ENCODE data around the gene SDCCAG8. TPM values are rescaled to one million over a fixed set of nuclear protein-coding genes. Genes with fewer than 3 reads are reported as not detected.

Gene SDCCAG8
- total RNA-seq, 1 experiment from 2014 or later, result 14.0 TPM

DNA sequence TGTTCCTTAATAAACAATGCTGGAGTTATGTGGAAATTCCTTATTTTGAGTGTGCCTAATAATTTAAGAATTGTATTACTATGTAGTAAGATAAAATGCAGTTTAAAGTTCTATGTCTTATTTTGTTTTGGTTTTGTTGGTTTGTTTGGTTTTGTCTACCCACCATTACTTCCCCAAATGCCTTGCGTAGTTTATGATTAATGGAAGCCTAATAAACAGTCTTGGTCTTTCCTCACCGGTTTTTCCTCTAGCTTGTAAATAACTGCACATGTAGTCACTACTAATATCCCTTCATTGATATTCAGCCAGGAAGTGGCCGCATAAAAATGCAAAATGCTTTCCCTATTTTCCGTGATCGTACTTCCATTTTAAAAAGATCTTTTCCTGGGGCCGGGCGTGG lies 2.9 kb downstream of the SDCCAG8 start:
- Histone ChIP-seq H3K4me1 (ENCODE audit: control insufficient read depth, insufficient read depth, low read length) (peaks cover 13% of the 10 kb centered on the region; the same call in 1 of the 2 replicates), H3K27ac (ENCODE audit: low read length) (no peak overlapping the region), H3K9me3 (ENCODE audit: control insufficient read depth, insufficient read depth, low read depth, low read length) (no peaks in the 10 kb centered on the region), H3K36me3 (ENCODE audit: control insufficient read depth, insufficient read depth, low read length) (peaks cover 4% of the 10 kb centered on the region; the same call in 1 of the 2 replicates), H3K4me3 (ENCODE audit: low read depth in 2 of 2, low read length in 2 of 2) (no peak overlapping the region), H3K27me3 (ENCODE audit: control insufficient read depth, insufficient read depth, low read length) (no peaks in the 10 kb centered on the region)
- ATAC-seq, result no peak
- in situ Hi-C loops (cut with HindIII; ENCODE audit: low pct_unique_long_range_greater_than_20kb, low sequenced_read_pairs), result no loop called here
- BruUV-seq (replicated peaks), result no TSS peak
- no peak for DNase-seq (ENCODE audit: low read depth, low spot score)
- ChIA-PET POLR2A (no interaction called here), CTCF (interaction anchor here (0.6 kb wide), 1 partner anchor 25 kb away, joined by 3 read pairs; no protein-coding TSS in a partner anchor)
- intact Hi-C loops (cut with micrococcal nuclease; ENCODE audit: unreplicated experiment), result no loop called here
- TF ChIP-seq, protein P1, sequence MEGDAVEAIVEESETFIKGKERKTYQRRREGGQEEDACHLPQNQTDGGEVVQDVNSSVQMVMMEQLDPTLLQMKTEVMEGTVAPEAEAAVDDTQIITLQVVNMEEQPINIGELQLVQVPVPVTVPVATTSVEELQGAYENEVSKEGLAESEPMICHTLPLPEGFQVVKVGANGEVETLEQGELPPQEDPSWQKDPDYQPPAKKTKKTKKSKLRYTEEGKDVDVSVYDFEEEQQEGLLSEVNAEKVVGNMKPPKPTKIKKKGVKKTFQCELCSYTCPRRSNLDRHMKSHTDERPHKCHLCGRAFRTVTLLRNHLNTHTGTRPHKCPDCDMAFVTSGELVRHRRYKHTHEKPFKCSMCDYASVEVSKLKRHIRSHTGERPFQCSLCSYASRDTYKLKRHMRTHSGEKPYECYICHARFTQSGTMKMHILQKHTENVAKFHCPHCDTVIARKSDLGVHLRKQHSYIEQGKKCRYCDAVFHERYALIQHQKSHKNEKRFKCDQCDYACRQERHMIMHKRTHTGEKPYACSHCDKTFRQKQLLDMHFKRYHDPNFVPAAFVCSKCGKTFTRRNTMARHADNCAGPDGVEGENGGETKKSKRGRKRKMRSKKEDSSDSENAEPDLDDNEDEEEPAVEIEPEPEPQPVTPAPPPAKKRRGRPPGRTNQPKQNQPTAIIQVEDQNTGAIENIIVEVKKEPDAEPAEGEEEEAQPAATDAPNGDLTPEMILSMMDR (IDR thresholded peaks at IDR 0.05), result no peak
- TF ChIP-seq SIN3A (IDR thresholded peaks at IDR 0.05; ENCODE audit: borderline replicate concordance, insufficient read depth, low read depth, low read length), result no peak
- no peak for TF ChIP-seq POLR2AphosphoS5 (IDR thresholded peaks at IDR 0.05; ENCODE audit: low read depth, low read length)
- TF ChIP-seq TCF7L2 (IDR thresholded peaks at IDR 0.05; ENCODE audit: low read depth, low read length), result no peak
- TF ChIP-seq, protein P2, sequence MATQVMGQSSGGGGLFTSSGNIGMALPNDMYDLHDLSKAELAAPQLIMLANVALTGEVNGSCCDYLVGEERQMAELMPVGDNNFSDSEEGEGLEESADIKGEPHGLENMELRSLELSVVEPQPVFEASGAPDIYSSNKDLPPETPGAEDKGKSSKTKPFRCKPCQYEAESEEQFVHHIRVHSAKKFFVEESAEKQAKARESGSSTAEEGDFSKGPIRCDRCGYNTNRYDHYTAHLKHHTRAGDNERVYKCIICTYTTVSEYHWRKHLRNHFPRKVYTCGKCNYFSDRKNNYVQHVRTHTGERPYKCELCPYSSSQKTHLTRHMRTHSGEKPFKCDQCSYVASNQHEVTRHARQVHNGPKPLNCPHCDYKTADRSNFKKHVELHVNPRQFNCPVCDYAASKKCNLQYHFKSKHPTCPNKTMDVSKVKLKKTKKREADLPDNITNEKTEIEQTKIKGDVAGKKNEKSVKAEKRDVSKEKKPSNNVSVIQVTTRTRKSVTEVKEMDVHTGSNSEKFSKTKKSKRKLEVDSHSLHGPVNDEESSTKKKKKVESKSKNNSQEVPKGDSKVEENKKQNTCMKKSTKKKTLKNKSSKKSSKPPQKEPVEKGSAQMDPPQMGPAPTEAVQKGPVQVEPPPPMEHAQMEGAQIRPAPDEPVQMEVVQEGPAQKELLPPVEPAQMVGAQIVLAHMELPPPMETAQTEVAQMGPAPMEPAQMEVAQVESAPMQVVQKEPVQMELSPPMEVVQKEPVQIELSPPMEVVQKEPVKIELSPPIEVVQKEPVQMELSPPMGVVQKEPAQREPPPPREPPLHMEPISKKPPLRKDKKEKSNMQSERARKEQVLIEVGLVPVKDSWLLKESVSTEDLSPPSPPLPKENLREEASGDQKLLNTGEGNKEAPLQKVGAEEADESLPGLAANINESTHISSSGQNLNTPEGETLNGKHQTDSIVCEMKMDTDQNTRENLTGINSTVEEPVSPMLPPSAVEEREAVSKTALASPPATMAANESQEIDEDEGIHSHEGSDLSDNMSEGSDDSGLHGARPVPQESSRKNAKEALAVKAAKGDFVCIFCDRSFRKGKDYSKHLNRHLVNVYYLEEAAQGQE (IDR thresholded peaks at IDR 0.05; ENCODE audit: insufficient read depth in 1 of 2, low read depth in 2 of 2, low read length in 1 of 2), result no peak

DNA sequence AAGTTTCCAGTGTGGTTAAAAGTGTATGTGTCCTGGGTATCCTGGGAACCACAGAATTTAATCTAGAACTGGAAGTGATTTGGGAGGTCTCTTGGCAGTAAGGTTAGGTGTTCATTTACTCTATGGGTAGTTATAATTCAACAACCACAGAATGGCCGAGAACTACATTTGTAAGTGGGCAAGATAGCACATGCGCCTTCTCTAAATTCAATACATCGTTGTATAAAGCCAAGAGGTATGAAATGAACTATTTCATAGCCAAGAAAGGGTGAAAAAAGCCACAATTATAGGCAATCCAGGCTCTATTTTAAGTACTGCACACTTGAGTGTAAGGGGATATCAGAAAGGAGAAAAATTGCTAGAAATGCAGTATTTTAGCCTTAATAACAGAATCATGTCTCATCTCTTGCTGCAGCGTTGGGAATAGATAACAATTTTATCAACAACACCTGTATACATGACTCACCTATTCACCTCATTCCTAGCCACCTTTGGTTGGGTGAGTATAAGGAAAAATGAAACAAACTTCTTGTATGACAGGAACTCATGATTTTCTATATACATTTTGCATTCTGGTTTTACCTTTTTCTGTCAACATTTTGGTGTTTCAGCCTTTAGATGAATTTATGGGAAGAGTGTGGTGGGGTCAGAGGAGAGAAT lies 4.5 kb downstream of the SDCCAG8 start:
- peaks cover 4% of the 10 kb centered on the region; the same call in 1 of the 2 replicates for H3K36me3 ChIP-seq (ENCODE audit: control insufficient read depth, insufficient read depth, low read length)
- ChIA-PET POLR2A (no interaction called here), CTCF (no interaction called here)
- no peak overlapping the region for H3K27ac ChIP-seq (ENCODE audit: low read length)
- no peak for ATAC-seq
- intact Hi-C loops (cut with micrococcal nuclease; ENCODE audit: unreplicated experiment), result no loop called here
- in situ Hi-C loops (cut with HindIII; ENCODE audit: low pct_unique_long_range_greater_than_20kb, low sequenced_read_pairs), result no loop called here
- no peak for DNase-seq (ENCODE audit: low read depth, low spot score)
- no peaks in the 10 kb centered on the region for H3K9me3 ChIP-seq (ENCODE audit: control insufficient read depth, insufficient read depth, low read depth, low read length)
- H3K4me3 ChIP-seq (ENCODE audit: low read depth in 2 of 2, low read length in 2 of 2), result no peak overlapping the region
- peaks cover 17% of the 10 kb centered on the region; the same call in 1 of the 2 replicates for H3K4me1 ChIP-seq (ENCODE audit: control insufficient read depth, insufficient read depth, low read length)
- H3K27me3 ChIP-seq (ENCODE audit: control insufficient read depth, insufficient read depth, low read length), result no peaks in the 10 kb centered on the region
- TF ChIP-seq POLR2AphosphoS5 (IDR thresholded peaks at IDR 0.05; ENCODE audit: low read depth, low read length), result no peak
- no peak for TF ChIP-seq TCF7L2 (IDR thresholded peaks at IDR 0.05; ENCODE audit: low read depth, low read length)
- no peak for TF ChIP-seq SIN3A (IDR thresholded peaks at IDR 0.05; ENCODE audit: borderline replicate concordance, insufficient read depth, low read depth, low read length)
- TF ChIP-seq, protein P1 (IDR thresholded peaks at IDR 0.05), result no peak
- TF ChIP-seq, protein P2 (IDR thresholded peaks at IDR 0.05; ENCODE audit: insufficient read depth in 1 of 2, low read depth in 2 of 2, low read length in 1 of 2), result no peak
- BruUV-seq (replicated peaks), result no TSS peak
